ENCODE measurements around the gene ALG14.

ALG14 gene

GRCh38 chr1:94993931-94994645, 78.7 kb downstream of the ALG14 start:
- Mint-ChIP-seq H3K27me3 (no peaks in the 10 kb centered on the region), H3K27ac (no peak overlapping the region), H3K4me3 (no peak overlapping the region), H3K36me3 (peaks cover 6% of the 10 kb centered on the region), H3K9me3 (no peaks in the 10 kb centered on the region), H3K4me1 (no peaks in the 10 kb centered on the region)
- no peak for ATAC-seq

DNA sequence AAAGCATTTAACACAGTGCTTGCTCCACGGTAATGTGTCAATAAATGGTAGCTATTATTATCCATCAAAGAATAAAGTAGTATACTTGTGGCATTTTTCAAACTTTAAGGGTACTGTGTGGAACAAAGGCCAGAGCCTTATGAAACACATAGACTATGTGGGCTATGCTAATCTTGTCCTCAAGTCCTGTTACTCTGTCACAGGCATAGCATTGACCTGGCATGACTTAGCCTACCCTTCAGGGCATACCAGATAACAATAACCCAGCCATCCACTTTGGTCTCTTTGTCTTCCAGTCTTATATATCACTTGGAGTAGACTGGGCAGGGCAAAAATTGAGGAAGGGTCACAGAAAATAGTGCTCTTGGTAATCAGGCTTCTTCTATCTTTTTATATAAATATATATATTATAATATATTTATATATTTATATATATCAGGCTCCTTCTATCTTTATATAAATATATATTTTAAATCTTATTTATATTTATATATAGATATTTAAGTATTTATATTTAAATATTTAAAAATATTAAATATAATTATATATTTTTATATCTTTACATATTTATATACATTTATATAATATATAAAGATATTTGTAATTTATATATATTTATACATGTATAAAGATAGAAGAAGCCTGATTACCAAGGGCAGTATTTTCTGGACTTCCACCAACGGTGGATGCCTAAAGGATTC, 79.7 kb downstream of the ALG14 start:
- no peak overlapping the region for H3K27ac Mint-ChIP-seq
- no peak overlapping the region for H3K4me3 Mint-ChIP-seq
- H3K4me1 Mint-ChIP-seq = peaks cover 5% of the 10 kb centered on the region
- no peaks in the 10 kb centered on the region for H3K9me3 Mint-ChIP-seq
- no peaks in the 10 kb centered on the region for H3K27me3 Mint-ChIP-seq
- peaks cover 6% of the 10 kb centered on the region for H3K36me3 Mint-ChIP-seq
- no peak for ATAC-seq

DNA sequence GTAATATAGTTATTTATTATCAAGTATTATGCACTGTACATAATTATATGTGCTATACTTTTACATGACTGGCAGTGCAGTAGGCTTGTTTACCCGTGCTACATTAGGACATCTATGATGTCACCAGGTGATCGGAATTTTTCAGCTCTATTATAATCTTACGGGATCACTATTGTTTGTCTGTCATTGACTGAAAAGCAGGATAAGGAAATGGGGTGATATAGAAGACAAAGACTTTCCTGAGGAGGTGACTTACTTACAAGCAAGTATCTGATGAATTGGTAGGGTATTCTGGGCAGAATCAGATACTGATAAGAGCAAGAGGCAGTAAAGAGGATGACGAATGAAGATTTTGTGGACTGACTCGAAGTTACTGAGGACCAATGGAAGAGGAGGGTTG, 80.6 kb downstream of the ALG14 start:
- H3K4me1 Mint-ChIP-seq = peaks cover 9% of the 10 kb centered on the region
- no peak for ATAC-seq
- H3K27me3 Mint-ChIP-seq = no peaks in the 10 kb centered on the region
- no peak overlapping the region for H3K27ac Mint-ChIP-seq
- no peak overlapping the region for H3K4me3 Mint-ChIP-seq
- H3K9me3 Mint-ChIP-seq = no peaks in the 10 kb centered on the region
- H3K36me3 Mint-ChIP-seq = peaks cover 6% of the 10 kb centered on the region

DNA sequence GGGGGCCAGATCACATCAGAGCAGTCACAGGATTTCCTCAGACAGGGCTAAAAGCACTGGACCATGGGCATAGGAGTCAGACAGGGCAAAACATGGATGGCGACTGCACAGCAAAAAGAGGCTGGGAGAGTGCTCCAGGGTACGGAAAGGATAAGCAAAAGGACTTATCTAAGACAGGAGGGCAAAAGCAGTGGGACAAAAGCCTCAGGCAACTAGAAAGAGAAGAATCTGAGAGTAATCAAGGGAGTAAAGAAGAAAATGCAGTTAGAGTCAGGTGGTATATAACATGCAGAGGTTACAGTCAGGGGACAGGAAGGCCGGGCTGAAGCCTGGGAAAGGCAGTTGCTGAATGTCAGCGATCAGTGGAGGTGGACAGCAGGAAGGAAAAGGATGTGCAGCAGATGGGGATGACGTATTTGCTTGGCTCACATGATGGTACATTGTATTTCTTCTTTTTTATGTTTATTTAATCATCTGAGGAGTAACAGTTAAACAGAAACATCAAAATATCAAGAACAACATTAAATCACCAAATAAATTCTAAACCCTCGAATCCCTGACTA, 82.8 kb downstream of the ALG14 start:
- Mint-ChIP-seq H3K4me1 (peaks cover 9% of the 10 kb centered on the region), H3K27me3 (no peaks in the 10 kb centered on the region)

GRCh38 chr1:94989398-94989797, 83.4 kb downstream of the ALG14 start:
- no peaks in the 10 kb centered on the region for H3K9me3 Mint-ChIP-seq
- peaks cover 9% of the 10 kb centered on the region for H3K4me1 Mint-ChIP-seq
- no peak for ATAC-seq
- no peak overlapping the region for H3K27ac Mint-ChIP-seq
- no peaks in the 10 kb centered on the region for H3K27me3 Mint-ChIP-seq
- H3K36me3 Mint-ChIP-seq = peaks cover 6% of the 10 kb centered on the region
- no peak overlapping the region for H3K4me3 Mint-ChIP-seq

More for the DNA sequence above, 82.8 kb downstream of the ALG14 start:
- no peak for ATAC-seq
- Mint-ChIP-seq H3K36me3 (peaks cover 6% of the 10 kb centered on the region), H3K27ac (no peak overlapping the region), H3K4me3 (no peak overlapping the region), H3K9me3 (no peaks in the 10 kb centered on the region)

GRCh38 chr1:94988356-94988755, 84.4 kb downstream of the ALG14 start:
- H3K36me3 Mint-ChIP-seq = peaks cover 6% of the 10 kb centered on the region
- H3K9me3 Mint-ChIP-seq = no peaks in the 10 kb centered on the region
- no peaks in the 10 kb centered on the region for H3K27me3 Mint-ChIP-seq
- peaks cover 9% of the 10 kb centered on the region for H3K4me1 Mint-ChIP-seq
- no peak for ATAC-seq
- no peak overlapping the region for H3K4me3 Mint-ChIP-seq
- no peak overlapping the region for H3K27ac Mint-ChIP-seq

- ATAC-seq = no peak
- H3K36me3 Mint-ChIP-seq = peaks cover 6% of the 10 kb centered on the region
- peaks cover 9% of the 10 kb centered on the region for H3K4me1 Mint-ChIP-seq
- no peak overlapping the region for H3K4me3 Mint-ChIP-seq
- H3K9me3 Mint-ChIP-seq = no peaks in the 10 kb centered on the region
- H3K27ac Mint-ChIP-seq = no peak overlapping the region
- H3K27me3 Mint-ChIP-seq = no peaks in the 10 kb centered on the region
These were observed 86.0 kb downstream of the ALG14 start for GRCh38 chr1:94986783-94987182.

GRCh38 chr1:94983171-94983739, 89.5 kb downstream of the ALG14 start:
- Mint-ChIP-seq H3K4me1 (peaks cover 32% of the 10 kb centered on the region), H3K9me3 (no peaks in the 10 kb centered on the region), H3K36me3 (no peaks in the 10 kb centered on the region), H3K27me3 (no peaks in the 10 kb centered on the region), H3K27ac (no peak overlapping the region), H3K4me3 (no peak overlapping the region)
- ATAC-seq = no peak

DNA sequence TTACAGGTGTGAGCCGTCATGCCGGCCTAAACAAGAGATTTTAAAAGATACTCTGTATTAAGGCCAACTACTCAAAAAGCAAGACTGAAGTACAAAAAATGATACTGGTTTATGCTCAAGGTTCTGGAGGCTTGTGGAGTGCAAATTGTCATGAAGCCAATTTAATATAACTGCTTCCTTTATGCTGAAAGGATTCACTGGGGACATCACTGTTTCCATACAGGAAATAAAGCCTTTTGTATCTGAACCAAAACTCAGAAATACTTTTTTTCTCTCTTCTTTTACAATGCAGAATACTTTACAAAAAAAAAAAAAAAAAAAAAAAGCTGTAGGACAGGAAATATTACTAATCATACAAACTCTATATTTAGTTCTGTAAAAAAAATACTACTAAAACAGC, 90.4 kb downstream of the ALG14 start:
- H3K4me1 Mint-ChIP-seq = peaks cover 26% of the 10 kb centered on the region
- no peak for ATAC-seq
- no peaks in the 10 kb centered on the region for H3K36me3 Mint-ChIP-seq
- no peak overlapping the region for H3K27ac Mint-ChIP-seq
- H3K27me3 Mint-ChIP-seq = no peaks in the 10 kb centered on the region
- no peak overlapping the region for H3K4me3 Mint-ChIP-seq
- H3K9me3 Mint-ChIP-seq = no peaks in the 10 kb centered on the region

DNA sequence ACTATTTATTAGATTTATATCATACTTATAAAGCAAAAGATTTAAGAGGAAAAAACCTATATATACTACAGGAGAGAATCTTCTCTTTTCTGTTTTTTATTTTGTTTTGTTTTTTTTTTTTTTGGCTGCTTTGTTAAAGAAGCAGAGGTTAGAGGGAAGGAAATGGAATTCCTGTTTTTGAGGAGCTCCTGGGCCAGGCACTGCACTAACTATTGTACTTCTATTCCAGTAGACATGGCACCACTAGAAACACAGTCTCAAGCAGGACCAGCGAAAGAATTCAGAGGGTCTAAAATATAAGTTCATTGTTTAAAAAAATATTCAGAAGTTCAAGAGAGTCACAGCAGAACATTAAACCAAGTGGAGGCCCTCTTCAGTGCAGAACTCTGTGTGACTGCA, 91.2 kb downstream of the ALG14 start:
- no peaks in the 10 kb centered on the region for H3K27me3 Mint-ChIP-seq
- no peaks in the 10 kb centered on the region for H3K9me3 Mint-ChIP-seq

GRCh38 chr1:94980582-94981574, 91.9 kb downstream of the ALG14 start:
- no peak for ATAC-seq
- peaks cover 26% of the 10 kb centered on the region for H3K4me1 Mint-ChIP-seq
- H3K36me3 Mint-ChIP-seq = no peaks in the 10 kb centered on the region
- H3K27me3 Mint-ChIP-seq = no peaks in the 10 kb centered on the region
- H3K4me3 Mint-ChIP-seq = no peak overlapping the region
- H3K9me3 Mint-ChIP-seq = no peaks in the 10 kb centered on the region
- H3K27ac Mint-ChIP-seq = peak overlapping the region; percentile 32

More for the DNA sequence above, 91.2 kb downstream of the ALG14 start:
- Mint-ChIP-seq H3K27ac (peak overlapping the region; percentile 32), H3K4me3 (no peak overlapping the region), H3K36me3 (no peaks in the 10 kb centered on the region), H3K4me1 (peaks cover 26% of the 10 kb centered on the region)
- ATAC-seq = no peak

- Mint-ChIP-seq H3K4me3 (no peak overlapping the region), H3K27ac (peak overlapping the region; percentile 32), H3K27me3 (no peaks in the 10 kb centered on the region), H3K36me3 (no peaks in the 10 kb centered on the region), H3K4me1 (peaks cover 26% of the 10 kb centered on the region), H3K9me3 (no peaks in the 10 kb centered on the region)
- ATAC-seq = no peak
These were observed 92.8 kb downstream of the ALG14 start for GRCh38 chr1:94979656-94980581.

GRCh38 chr1:94979131-94979530, 93.6 kb downstream of the ALG14 start:
- Mint-ChIP-seq H3K4me1 (peaks cover 26% of the 10 kb centered on the region), H3K9me3 (no peaks in the 10 kb centered on the region), H3K4me3 (no peak overlapping the region), H3K27me3 (no peaks in the 10 kb centered on the region), H3K27ac (peak overlapping the region; percentile 7), H3K36me3 (no peaks in the 10 kb centered on the region)
- peak; percentile 65 for ATAC-seq

GRCh38 chr1:94978401-94978800, 94.3 kb downstream of the ALG14 start:
- no peaks in the 10 kb centered on the region for H3K36me3 Mint-ChIP-seq
- no peak overlapping the region for H3K27ac Mint-ChIP-seq
- H3K4me1 Mint-ChIP-seq = peaks cover 26% of the 10 kb centered on the region
- no peaks in the 10 kb centered on the region for H3K27me3 Mint-ChIP-seq
- no peaks in the 10 kb centered on the region for H3K9me3 Mint-ChIP-seq
- no peak for ATAC-seq
- H3K4me3 Mint-ChIP-seq = no peak overlapping the region

Data from stimulated activated memory B cell treated with anti-CD40 and anti-IgM and Interleukin-4, amounts not matched to agents 10 μg/mL and 1 μg/mL and 100 μg/mL, for 72 hours (primary cell).